ENCODE data around the gene GPR39. TPM values are rescaled to one million over a fixed set of nuclear protein-coding genes. Genes with fewer than 3 reads are reported as not detected.
A peak's percentile ranks its signal among the peaks of the same experiment; 100 is the strongest.

The GPR39 gene
- total and polyA plus RNA-seq, 2 donors (not counting 3 experiments of a cell fraction or from before 2014, with no cell fraction given), result 0.03 to 0.20 TPM

DNA sequence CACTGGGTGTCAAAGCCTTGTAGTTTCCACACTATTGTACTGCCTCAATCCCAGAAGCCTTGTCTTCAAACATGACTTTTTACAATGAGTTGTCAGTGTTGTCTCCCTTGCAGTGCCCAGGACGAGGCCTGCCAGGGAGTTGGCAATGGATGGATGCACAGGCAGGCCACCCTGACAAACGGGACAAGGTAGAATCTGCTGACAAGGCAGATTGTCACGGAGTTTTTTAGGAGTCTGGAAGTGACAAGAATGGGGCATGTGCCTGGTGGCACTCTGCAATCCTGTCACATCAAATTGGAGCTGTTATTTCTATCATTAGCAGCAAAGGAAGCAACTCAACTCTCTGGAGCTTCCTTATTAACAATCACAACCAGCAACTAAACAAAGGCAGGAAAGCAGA is 25.2 kb upstream of the GPR39 start:
- POLR2A ChIA-PET, result no interaction called here
- no peaks in the 10 kb centered on the region for H4K20me1 ChIP-seq (replicated peaks; ENCODE audit: control insufficient read depth, extremely low read depth, insufficient read depth, low read length)
- intact Hi-C loops (cut with micrococcal nuclease) (no loop called here), dilution Hi-C loops (cut with MboI; ENCODE audit: extremely low pct_ligation_motif_present, low sequenced_read_pairs) (no loop called here)
- no peaks in the 10 kb centered on the region for H3K27me3 ChIP-seq (ENCODE audit: control insufficient read depth in 2 of 2, insufficient read depth in 2 of 2, low read length in 2 of 2)
- H3K4me3 ChIP-seq (replicated peaks in 1 of 3; ENCODE audit: insufficient read depth in 1 of 3, low read depth in 1 of 3, low read length in 3 of 3), result no peak overlapping the region
- no TSS peak for BruUV-seq (replicated peaks)
- H3K9me3 ChIP-seq (replicated peaks; ENCODE audit: control insufficient read depth, insufficient read depth, low read length), result no peaks in the 10 kb centered on the region
- H2AFZ ChIP-seq (ENCODE audit: low read depth, low read length), result no peak overlapping the region
- H3K9me1 ChIP-seq (replicated peaks; ENCODE audit: control insufficient read depth, extremely low read depth, insufficient read depth, low read length), result no peaks in the 10 kb centered on the region
- no peak for FAIRE-seq
- CTCF ChIA-PET, result no interaction called here
- H3K4me1 ChIP-seq (ENCODE audit: control insufficient read depth, extremely low read depth, insufficient read depth, low read length), result no peaks in the 10 kb centered on the region
- H3K36me3 ChIP-seq (ENCODE audit: control insufficient read depth in 2 of 2, extremely low read depth in 1 of 2, insufficient read depth in 2 of 2, low read length in 2 of 2), result no peaks in the 10 kb centered on the region
- H3K79me2 ChIP-seq (ENCODE audit: control insufficient read depth, insufficient read depth, low read length), result no peaks in the 10 kb centered on the region
- H3K4me2 ChIP-seq (ENCODE audit: insufficient read depth, low read length), result no peak overlapping the region
- no peak for TF ChIP-seq POLR2A (IDR thresholded peaks at IDR 0.05; ENCODE audit: low read depth, low read length)
- TF ChIP-seq EZH2 (IDR thresholded peaks at IDR 0.05; ENCODE audit: borderline replicate concordance, low read depth, low read length, severe bottlenecking), result no peak
- no peak for TF ChIP-seq JUN (IDR thresholded peaks at IDR 0.05; ENCODE audit: borderline replicate concordance, insufficient read depth, insufficient read length, low read depth)
- no peak for TF ChIP-seq FOS (IDR thresholded peaks at IDR 0.05; ENCODE audit: borderline replicate concordance, insufficient read depth, low read length)
- TF ChIP-seq GATA2 (IDR thresholded peaks at IDR 0.05; ENCODE audit: insufficient read depth, insufficient read length, low read depth, low read length), result no peak
- TF ChIP-seq, protein P1, sequence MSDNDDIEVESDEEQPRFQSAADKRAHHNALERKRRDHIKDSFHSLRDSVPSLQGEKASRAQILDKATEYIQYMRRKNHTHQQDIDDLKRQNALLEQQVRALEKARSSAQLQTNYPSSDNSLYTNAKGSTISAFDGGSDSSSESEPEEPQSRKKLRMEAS (IDR thresholded peaks at IDR 0.05; ENCODE audit: insufficient read depth, insufficient read length), result no peak
- TF ChIP-seq MYC (IDR thresholded peaks at IDR 0.05; ENCODE audit: low read depth, low read length), result no peak
- no peak for TF ChIP-seq POLR2AphosphoS5 (IDR thresholded peaks at IDR 0.05; ENCODE audit: insufficient read depth, low read depth, low read length)
- TF ChIP-seq, protein P2, sequence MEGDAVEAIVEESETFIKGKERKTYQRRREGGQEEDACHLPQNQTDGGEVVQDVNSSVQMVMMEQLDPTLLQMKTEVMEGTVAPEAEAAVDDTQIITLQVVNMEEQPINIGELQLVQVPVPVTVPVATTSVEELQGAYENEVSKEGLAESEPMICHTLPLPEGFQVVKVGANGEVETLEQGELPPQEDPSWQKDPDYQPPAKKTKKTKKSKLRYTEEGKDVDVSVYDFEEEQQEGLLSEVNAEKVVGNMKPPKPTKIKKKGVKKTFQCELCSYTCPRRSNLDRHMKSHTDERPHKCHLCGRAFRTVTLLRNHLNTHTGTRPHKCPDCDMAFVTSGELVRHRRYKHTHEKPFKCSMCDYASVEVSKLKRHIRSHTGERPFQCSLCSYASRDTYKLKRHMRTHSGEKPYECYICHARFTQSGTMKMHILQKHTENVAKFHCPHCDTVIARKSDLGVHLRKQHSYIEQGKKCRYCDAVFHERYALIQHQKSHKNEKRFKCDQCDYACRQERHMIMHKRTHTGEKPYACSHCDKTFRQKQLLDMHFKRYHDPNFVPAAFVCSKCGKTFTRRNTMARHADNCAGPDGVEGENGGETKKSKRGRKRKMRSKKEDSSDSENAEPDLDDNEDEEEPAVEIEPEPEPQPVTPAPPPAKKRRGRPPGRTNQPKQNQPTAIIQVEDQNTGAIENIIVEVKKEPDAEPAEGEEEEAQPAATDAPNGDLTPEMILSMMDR (IDR thresholded peaks at IDR 0.05; ENCODE audit: extremely low read depth in 1 of 2, insufficient read depth in 1 of 2, low read depth in 1 of 2, low read length in 2 of 2), result no peak
- no peak overlapping the region for H3K9ac ChIP-seq (replicated peaks; ENCODE audit: extremely low read depth, insufficient read depth, low read length)
- no peak overlapping the region for H3K27ac ChIP-seq (ENCODE audit: insufficient read depth, low read depth, low read length)
- DNase-seq (ENCODE audit: low read depth, low spot score), result peak; percentile 16
